Lower lobe of right lung (tissue), 2 donors: ENCODE data around the gene AGMAT. TPM values are rescaled to one million over a fixed set of nuclear protein-coding genes. Genes with fewer than 3 reads are reported as not detected.

Experiments
- ATAC-seq, 2 donors: fragments of 200-7000 bp; cut with Tn5 transposase; one replicate each; pipeline ENCODE4 v1.9.1; 2020 to 2022; ENCODE audit warnings: mild to moderate bottlenecking in 2 of 2, moderate library complexity in 2 of 2
- DNase-seq: peaks from one replicate; pipeline ENCODE4 v3.0.0-alpha.2; 2020
- H3K27ac ChIP-seq: fragments of 200-600 bp; one replicate; pipeline ENCODE4 v1.8.0; 2022
- H3K27me3 ChIP-seq: fragments of 200-600 bp; one replicate; pipeline ENCODE4 v1.8.0; 2022; ENCODE audit warnings: low read depth
- H3K36me3 ChIP-seq: fragments of 200-600 bp; one replicate; pipeline ENCODE4 v1.8.0; 2022; ENCODE audit warnings: mild to moderate bottlenecking
- H3K4me1 ChIP-seq: fragments of 200-600 bp; one replicate; pipeline ENCODE4 v1.8.0; 2022
- H3K4me3 ChIP-seq: fragments of 200-600 bp; one replicate; pipeline ENCODE4 v1.8.0; 2022; ENCODE audit warnings: mild to moderate bottlenecking
- H3K9me3 ChIP-seq: fragments of 200-600 bp; one replicate; pipeline ENCODE4 v1.8.0; 2022
- CTCF ChIP-seq: fragments of 200-600 bp; IDR thresholded peaks from one replicate; pipeline ENCODE4 v1.8.0; 2022; ENCODE audit warnings: antibody characterized with exemption, mild to moderate bottlenecking
- intact Hi-C: fragments of 100-400 bp; cut with DNase I; formaldehyde crosslinking; loops from one replicate; pipeline ENCODE4 v1.11.0; 2022
- total RNA-seq: library from RNA; stranded (reverse); fragmentation: NEBNext Ultra II Directional; extraction: Animal tissue kit (Norgen Biotek cat#: 25700); gene quantifications from one replicate; pipeline ENCODE4 v1.2.1, GENCODE V29; 2021
- donor health status: DM: no; HTN: yes; CAD: no; lungs with severe emphysema.

AGMAT gene
- total RNA-seq, 1 donor from 2014 or later, result not detected

- DNase-seq, result no peak
- TF ChIP-seq CTCF, result no peak
- H3K9me3 ChIP-seq, result no peaks in the 10 kb centered on the region
- no peak for ATAC-seq
- H3K4me1 ChIP-seq, result peaks cover 35% of the 10 kb centered on the region
- H3K27me3 ChIP-seq, result no peaks in the 10 kb centered on the region
- peak overlapping the region; percentile 81 for H3K4me3 ChIP-seq
- no peaks in the 10 kb centered on the region for H3K36me3 ChIP-seq
- peak overlapping the region; percentile 94 for H3K27ac ChIP-seq
- intact Hi-C loops, result no loop called here
Measured at GRCh38 chr1:15523104-15524020, 61.5 kb downstream of the AGMAT start.

GRCh38 chr1:15522551-15522950, 62.3 kb downstream of the AGMAT start:
- DNase-seq, result no peak
- H3K27me3 ChIP-seq, result no peaks in the 10 kb centered on the region
- H3K36me3 ChIP-seq, result peaks cover 6% of the 10 kb centered on the region
- intact Hi-C loops, result no loop called here
- no peak for TF ChIP-seq CTCF
- no peaks in the 10 kb centered on the region for H3K9me3 ChIP-seq
- H3K4me1 ChIP-seq, result peaks cover 27% of the 10 kb centered on the region
- no peak for ATAC-seq
- H3K27ac ChIP-seq, result no peak overlapping the region
- no peak overlapping the region for H3K4me3 ChIP-seq

Other genes with a start within 250 kb of the AGMAT start
- gene EFHD2, start 175.2 kb downstream of the AGMAT start, total RNA-seq, result 100 TPM
- gene CTRC, start 146.6 kb downstream of the AGMAT start, total RNA-seq, result not detected
- gene CELA2A, start 128.3 kb downstream of the AGMAT start, total RNA-seq, result not detected
- not detected for gene CELA2B, start 108.9 kb downstream of the AGMAT start, total RNA-seq
- gene CASP9, start 60.8 kb downstream of the AGMAT start, total RNA-seq, result 16.4 TPM
- gene DNAJC16, start 58.2 kb downstream of the AGMAT start, total RNA-seq, result 23.9 TPM
- 48.8 TPM for gene DDI2, start 32.4 kb upstream of the AGMAT start, total RNA-seq
- gene PLEKHM2, start 99.3 kb upstream of the AGMAT start, total RNA-seq, result 80.4 TPM
- 3.5 TPM for gene SLC25A34, start 151.2 kb upstream of the AGMAT start, total RNA-seq
- not detected for gene TMEM82, start 157.4 kb upstream of the AGMAT start, total RNA-seq
- gene FBLIM1, start 173.7 kb upstream of the AGMAT start, total RNA-seq, result 20.1 TPM
- 1.1 TPM for gene UQCRHL, start 222.6 kb upstream of the AGMAT start, total RNA-seq